HEK293 (cell line): ENCODE measurements around the gene TRIM47.
"Not testable (repeated sequence)": the region's sequence is repeated elsewhere in the genome, so short reads cannot be mapped to it uniquely, and the experiment has no call there.

ENCODE experiments used
- CTCF ChIA-PET: fragments of 350-600 bp; formaldehyde crosslinking; extraction: SDS; loops from one replicate; lab custom pipeline; 2021; ENCODE audit warnings: antibody characterized with exemption; lab: Yijun Ruan, JAX
- POLR2A ChIA-PET: fragments of 300-600 bp; formaldehyde crosslinking; extraction: SDS; loops from one replicate; lab custom pipeline; 2020; ENCODE audit warnings: antibody characterized with exemption, inconsistent platforms; lab: Yijun Ruan, JAX
- H3K27ac ChIP-seq: fragments of 200-500 bp; sonication (Bioruptor generic); 2 replicates; pipeline ENCODE4 v1.5.1; 2014; ENCODE audit warnings: low read depth, low read length, control low read depth, inconsistent platforms; ENCODE audit errors: extremely low read depth
- H3K36me3 ChIP-seq, 2 experiments: fragments of 200-500 bp in 1 of 2; sonication (Bioruptor generic) in 1 of 2; 1 replicate in 1 of 2; 2 replicates in 1 of 2; pipeline ENCODE4 v1.5.1; 2014 to 2017; ENCODE audit warnings: inconsistent platforms in 2 of 2, low read length in 2 of 2; ENCODE audit not compliant: control insufficient read depth in 2 of 2, insufficient read depth in 1 of 2
- H3K4me1 ChIP-seq: fragments of 200-500 bp; sonication (Bioruptor generic); 2 replicates; pipeline ENCODE4 v1.5.1; 2014; ENCODE audit warnings: mild to moderate bottlenecking, low read length, inconsistent platforms; ENCODE audit not compliant: control insufficient read depth, insufficient read depth
- H3K4me3 ChIP-seq: 2 replicates; pipeline ENCODE4 v1.5.1; 2011; ENCODE audit warnings: low read depth, mild to moderate bottlenecking, control low read depth, low read length, moderate library complexity
- H3K9me3 ChIP-seq: fragments of 200-500 bp; sonication (Bioruptor generic); 2 replicates; pipeline ENCODE4 v1.5.1; 2014; ENCODE audit warnings: low read depth, low read length, inconsistent platforms; ENCODE audit not compliant: control insufficient read depth, insufficient read depth
- BCL11A ChIP-seq: fragments of 450-650 bp; formaldehyde crosslinking; IDR thresholded peaks from 2 replicates; pipeline ENCODE4 v1.5.1; 2016; ENCODE audit warnings: low read depth, missing biosample characterization, missing genetic modification characterization
- EGR2 ChIP-seq: fragments of 450-650 bp; formaldehyde crosslinking; IDR thresholded peaks from 2 replicates; pipeline ENCODE4 v1.5.1; 2016; ENCODE audit warnings: low read depth, missing biosample characterization, missing genetic modification characterization
- GLI4 ChIP-seq: fragments of 450-650 bp; formaldehyde crosslinking; IDR thresholded peaks from 2 replicates; pipeline ENCODE4 v1.5.1; 2016; ENCODE audit warnings: missing biosample characterization, missing genetic modification characterization
- KLF1 ChIP-seq: fragments of 450-650 bp; formaldehyde crosslinking; IDR thresholded peaks from 2 replicates; pipeline ENCODE4 v1.5.1; 2016; ENCODE audit warnings: missing biosample characterization, missing genetic modification characterization
- PRDM10 ChIP-seq: fragments of 450-650 bp; formaldehyde crosslinking; IDR thresholded peaks from 2 replicates; pipeline ENCODE4 v1.5.1; 2016; ENCODE audit warnings: missing biosample characterization, missing genetic modification characterization
- SCRT2 ChIP-seq: fragments of 450-650 bp; formaldehyde crosslinking; IDR thresholded peaks from 2 replicates; pipeline ENCODE4 v1.5.1; 2016; ENCODE audit warnings: missing biosample characterization, missing genetic modification characterization
- SP2 ChIP-seq: fragments of 450-650 bp; formaldehyde crosslinking; IDR thresholded peaks from 2 replicates; pipeline ENCODE4 v1.5.1; 2016; ENCODE audit warnings: missing biosample characterization, missing genetic modification characterization
- ZBTB17 ChIP-seq: fragments of 450-650 bp; formaldehyde crosslinking; IDR thresholded peaks from 2 replicates; pipeline ENCODE4 v1.5.1; 2016; ENCODE audit warnings: missing biosample characterization, missing genetic modification characterization
- ZBTB48 ChIP-seq: fragments of 450-650 bp; formaldehyde crosslinking; IDR thresholded peaks from 2 replicates; pipeline ENCODE4 v1.5.1; 2016; ENCODE audit warnings: missing biosample characterization, missing genetic modification characterization
- ZIC2 ChIP-seq: fragments of 450-650 bp; formaldehyde crosslinking; IDR thresholded peaks from 2 replicates; pipeline ENCODE4 v1.5.1; 2016; ENCODE audit warnings: missing biosample characterization, missing genetic modification characterization
- ZNF248 ChIP-seq: fragments of 450-650 bp; formaldehyde crosslinking; IDR thresholded peaks from 2 replicates; pipeline ENCODE4 v1.5.1; 2017; ENCODE audit warnings: missing biosample characterization, missing genetic modification characterization
- ZSCAN18 ChIP-seq: fragments of 450-650 bp; formaldehyde crosslinking; IDR thresholded peaks from 2 replicates; pipeline ENCODE4 v1.5.1; 2016; ENCODE audit warnings: missing biosample characterization, missing genetic modification characterization
- ZSCAN5A ChIP-seq: fragments of 450-650 bp; formaldehyde crosslinking; IDR thresholded peaks from 2 replicates; pipeline ENCODE4 v1.5.1; 2016; ENCODE audit warnings: missing biosample characterization, missing genetic modification characterization
- TF ChIP-seq, protein P1 (sequence below): fragments of 450-650 bp; formaldehyde crosslinking; IDR thresholded peaks from 2 replicates; pipeline ENCODE4 v1.5.1; 2016; ENCODE audit warnings: missing biosample characterization, missing genetic modification characterization

The TRIM47 gene

GRCh38 chr17:75872434-75873351, 5.7 kb downstream of the TRIM47 start:
- CTCF ChIA-PET: interaction anchor here (0.6 to 7.6 kb wide), 7 partner anchors 8 to 828 kb away, joined by 3 to 84 read pairs (median 4); partner anchors contain the start of gene WBP2
- Histone ChIP-seq H3K9me3 (no peaks in the 10 kb centered on the region), H3K36me3 (peaks cover 0 to 4% of the 10 kb centered on the region in 2 experiments; a peak in 1 of 3 replicates), H3K27ac (peak overlapping the region; percentile 47), H3K4me3 (no peak overlapping the region), H3K4me1 (peaks cover 4% of the 10 kb centered on the region)
- POLR2A ChIA-PET: interaction anchor here (0.6 to 2.4 kb wide), 8 partner anchors 12 to 93 kb away, joined by 3 to 26 read pairs (median 4); partner anchors contain the start of genes FBF1, TRIM65, UNK and WBP2
- TF ChIP-seq EGR2 (tag by site-specific recombination) (no peak), ZSCAN5A (no peak), KLF1 (tag by site-specific recombination) (peak; percentile 60), GLI4 (tag by site-specific recombination) (no peak), SCRT2 (tag by site-specific recombination) (peak; percentile 64), ZBTB17 (tag by site-specific recombination) (peak; percentile 96), BCL11A (no peak), ZIC2 (tag by site-specific recombination) (no peak), ZSCAN18 (tag by site-specific recombination) (no peak), PRDM10 (tag by site-specific recombination) (no peak), ZNF248 (tag by site-specific recombination) (no peak), SP2 (peak; percentile 47), ZBTB48 (tag by site-specific recombination) (peak; percentile 77; the same call in 1 of the 2 replicates)
- TF ChIP-seq, protein P1, sequence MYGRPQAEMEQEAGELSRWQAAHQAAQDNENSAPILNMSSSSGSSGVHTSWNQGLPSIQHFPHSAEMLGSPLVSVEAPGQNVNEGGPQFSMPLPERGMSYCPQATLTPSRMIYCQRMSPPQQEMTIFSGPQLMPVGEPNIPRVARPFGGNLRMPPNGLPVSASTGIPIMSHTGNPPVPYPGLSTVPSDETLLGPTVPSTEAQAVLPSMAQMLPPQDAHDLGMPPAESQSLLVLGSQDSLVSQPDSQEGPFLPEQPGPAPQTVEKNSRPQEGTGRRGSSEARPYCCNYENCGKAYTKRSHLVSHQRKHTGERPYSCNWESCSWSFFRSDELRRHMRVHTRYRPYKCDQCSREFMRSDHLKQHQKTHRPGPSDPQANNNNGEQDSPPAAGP (tag by site-specific recombination): peak; percentile 66; the same call in 1 of the 2 replicates

- H3K9me3 ChIP-seq, H3K27ac ChIP-seq, H3K4me1 ChIP-seq, H3K36me3 ChIP-seq, H3K4me3 ChIP-seq: not testable (repeated sequence)
- ChIA-PET CTCF (interaction anchor here (1.0 to 7.6 kb wide), 3 partner anchors 9 to 87 kb away, joined by 4 to 84 read pairs (median 4); no protein-coding TSS in a partner anchor), POLR2A (interaction anchor here (1.0 kb wide), 1 partner anchor 15 kb away, joined by 3 read pairs; the partner anchor contains the start of gene WBP2)
- TF ChIP-seq KLF1 (tag by site-specific recombination): peak; percentile 70
These were observed 8.2 kb downstream of the TRIM47 start for GRCh38 chr17:75870228-75870627.
